Activated CD4-positive, alpha-beta T cell treated with anti-CD3 and anti-CD28 coated beads, Interleukin-2, amount 50 U/mL, for 16 hours (primary cell): Measurements from ENCODE around the gene SH3PXD2B.
"Not testable (repeated sequence)": the region's sequence is repeated elsewhere in the genome, so short reads cannot be mapped to it uniquely, and the experiment has no call there.

ENCODE experiments used
- DNase-seq: peaks from one replicate; pipeline ENCODE4 v3.0.0-alpha.2; 2020

The SH3PXD2B gene

DNA sequence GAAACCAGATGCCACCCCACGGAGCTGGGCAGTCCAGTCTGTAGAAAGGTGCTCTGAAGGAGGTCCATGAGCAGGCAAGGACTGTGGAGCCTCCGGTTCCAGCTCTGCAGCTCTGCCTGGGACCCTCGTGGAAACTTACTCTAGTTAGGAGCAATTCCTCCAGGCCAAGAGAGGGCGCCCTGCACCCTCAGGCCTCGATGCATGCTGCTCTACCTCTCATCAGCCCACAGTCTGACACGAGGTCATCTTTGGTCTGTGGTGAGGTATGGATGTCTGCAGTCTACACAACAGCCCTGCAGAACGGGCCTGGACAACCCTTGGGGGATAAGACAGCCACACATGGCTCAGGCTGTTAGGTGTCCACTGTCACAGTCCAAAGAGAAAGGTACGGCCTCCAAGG, 120.1 kb downstream of the SH3PXD2B start:
- peak; percentile 31 for DNase-seq

DNA sequence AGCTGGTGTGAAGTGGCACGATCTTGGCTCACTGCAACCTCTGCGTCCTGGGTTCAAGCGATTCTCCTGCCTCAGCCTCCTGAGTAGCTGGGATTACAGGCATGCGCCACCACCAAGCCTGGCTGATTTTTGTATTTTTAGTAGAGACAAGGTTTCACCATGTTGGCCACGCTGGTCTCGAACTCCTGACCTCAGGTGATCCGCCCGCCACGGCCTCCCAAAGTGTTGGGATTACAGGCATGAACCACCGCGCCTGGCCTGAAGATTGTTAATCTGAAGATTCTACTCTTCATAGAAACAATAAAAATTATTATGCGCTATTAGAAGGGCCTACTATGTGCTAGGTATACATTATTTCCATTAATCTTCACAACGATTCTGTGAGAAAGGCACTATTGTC, 127.4 kb downstream of the SH3PXD2B start:
- not testable (repeated sequence) for DNase-seq

DNA sequence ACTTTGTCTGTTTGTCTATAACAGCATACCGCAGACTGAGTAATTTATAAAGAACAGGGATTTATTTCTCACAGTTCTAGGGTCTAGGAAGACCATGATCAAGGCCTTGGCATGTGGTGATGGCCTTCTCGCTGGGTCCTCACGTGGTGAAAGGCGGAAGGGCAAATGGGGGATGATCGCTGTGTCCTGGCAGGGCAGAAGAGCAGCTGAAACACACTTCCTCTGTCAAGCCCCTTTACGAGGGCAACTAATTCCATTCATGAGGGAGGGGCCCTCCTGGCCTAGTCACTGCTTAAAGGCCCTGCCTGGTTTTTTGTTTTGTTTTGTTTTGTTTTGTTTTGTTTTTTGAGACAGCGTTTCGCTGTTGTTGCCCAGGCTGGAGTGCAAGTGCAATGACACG, 128.9 kb downstream of the SH3PXD2B start:
- no peak for DNase-seq

DNA sequence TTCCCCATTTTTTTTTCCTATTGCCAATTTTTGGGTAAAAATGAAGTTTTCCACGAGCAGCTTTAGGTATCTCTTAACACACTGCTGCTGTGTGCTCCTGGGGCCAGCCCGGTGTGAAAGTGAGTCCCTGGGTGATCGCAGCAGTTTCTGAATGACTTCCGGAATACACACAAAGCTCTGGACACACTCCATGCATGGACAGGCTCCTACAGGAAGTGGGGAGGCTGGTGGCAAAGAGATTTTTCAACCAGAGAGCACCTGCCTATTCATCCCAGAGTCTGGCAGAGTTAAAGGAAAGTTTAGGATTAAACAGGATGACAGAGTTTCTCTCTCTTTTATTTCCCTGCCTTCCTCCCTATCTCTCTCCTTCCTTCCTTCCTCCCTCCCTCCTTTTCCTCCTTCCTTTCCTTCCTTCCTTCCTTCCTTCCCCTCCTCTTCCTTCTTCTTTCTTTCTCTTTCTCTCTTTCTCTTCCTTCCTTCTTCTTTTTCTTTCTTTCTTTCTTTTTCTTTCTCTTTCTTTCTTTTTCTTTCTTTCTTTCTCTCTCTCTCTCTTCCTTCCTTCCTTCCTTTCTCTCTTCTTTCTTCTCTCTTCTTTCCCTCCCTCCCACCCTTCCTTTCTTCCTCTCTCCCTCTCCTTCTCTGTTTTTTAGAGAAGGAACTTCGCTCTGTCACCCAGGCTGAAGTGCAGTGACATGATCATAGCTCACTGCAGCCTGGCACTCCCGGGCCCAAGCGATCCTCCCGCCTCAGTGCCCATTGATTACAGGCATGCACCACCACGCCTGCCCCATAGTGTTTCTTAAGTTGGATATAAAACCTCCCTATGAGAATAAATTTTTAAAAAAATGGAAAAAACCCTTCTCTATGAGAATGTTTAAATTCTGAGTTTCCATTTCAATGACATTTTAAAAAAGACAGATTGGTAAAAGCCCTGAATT, 132.0 kb downstream of the SH3PXD2B start:
- no peak for DNase-seq

DNA sequence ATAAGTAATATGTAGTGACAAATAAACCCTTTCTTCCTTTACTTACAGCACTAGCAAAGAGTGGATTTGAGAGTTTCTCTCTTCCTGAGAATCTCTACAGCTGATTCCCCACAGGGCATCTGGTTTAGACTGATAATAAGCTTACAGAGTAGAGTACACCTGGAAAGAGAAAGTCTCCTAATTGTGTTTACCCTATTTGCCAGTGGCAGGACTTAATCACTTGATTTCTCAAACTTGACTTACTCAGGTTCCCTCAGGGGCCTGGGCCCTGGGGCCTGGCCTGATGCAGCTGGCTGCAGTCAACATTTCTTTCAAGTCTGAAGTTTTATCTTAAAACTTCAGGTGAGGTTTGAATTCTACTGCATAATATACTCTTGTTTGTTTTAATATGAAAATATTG, 132.7 kb downstream of the SH3PXD2B start:
- DNase-seq = no peak

DNA sequence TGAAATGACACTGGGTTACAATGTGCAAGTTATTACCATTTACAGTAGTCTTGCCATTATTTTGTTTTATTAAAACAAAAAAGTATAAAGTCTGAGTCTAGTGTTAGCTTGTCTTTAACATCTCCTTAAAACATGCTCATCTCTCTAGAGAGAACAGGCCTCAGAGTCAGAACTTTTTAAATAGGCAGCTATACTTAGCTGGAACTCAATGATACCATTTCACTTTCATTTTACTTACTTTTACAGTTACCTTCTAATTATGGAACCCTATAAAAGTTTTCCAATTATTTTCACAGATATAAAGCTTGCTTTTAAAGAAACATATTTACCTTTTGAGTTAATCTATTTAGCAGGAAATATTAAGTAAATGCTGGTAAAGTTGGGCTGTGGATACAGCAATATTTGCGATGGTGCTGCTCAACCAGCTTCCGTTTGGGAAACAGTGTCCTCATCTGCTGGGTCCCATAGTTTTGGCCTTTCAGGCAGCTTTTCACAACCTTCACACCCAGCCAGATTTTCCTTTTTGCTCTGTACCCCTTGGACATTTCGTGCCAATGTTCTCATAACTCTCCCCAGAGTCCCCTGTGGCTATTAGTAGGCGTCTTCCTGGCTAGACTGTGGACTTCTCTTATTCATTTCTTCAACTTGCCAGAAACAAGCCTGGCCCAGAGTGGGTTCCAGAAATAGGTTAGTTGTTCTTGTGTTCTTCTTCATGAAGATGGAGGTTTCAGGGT, 134.4 kb downstream of the SH3PXD2B start:
- DNase-seq = no peak

DNA sequence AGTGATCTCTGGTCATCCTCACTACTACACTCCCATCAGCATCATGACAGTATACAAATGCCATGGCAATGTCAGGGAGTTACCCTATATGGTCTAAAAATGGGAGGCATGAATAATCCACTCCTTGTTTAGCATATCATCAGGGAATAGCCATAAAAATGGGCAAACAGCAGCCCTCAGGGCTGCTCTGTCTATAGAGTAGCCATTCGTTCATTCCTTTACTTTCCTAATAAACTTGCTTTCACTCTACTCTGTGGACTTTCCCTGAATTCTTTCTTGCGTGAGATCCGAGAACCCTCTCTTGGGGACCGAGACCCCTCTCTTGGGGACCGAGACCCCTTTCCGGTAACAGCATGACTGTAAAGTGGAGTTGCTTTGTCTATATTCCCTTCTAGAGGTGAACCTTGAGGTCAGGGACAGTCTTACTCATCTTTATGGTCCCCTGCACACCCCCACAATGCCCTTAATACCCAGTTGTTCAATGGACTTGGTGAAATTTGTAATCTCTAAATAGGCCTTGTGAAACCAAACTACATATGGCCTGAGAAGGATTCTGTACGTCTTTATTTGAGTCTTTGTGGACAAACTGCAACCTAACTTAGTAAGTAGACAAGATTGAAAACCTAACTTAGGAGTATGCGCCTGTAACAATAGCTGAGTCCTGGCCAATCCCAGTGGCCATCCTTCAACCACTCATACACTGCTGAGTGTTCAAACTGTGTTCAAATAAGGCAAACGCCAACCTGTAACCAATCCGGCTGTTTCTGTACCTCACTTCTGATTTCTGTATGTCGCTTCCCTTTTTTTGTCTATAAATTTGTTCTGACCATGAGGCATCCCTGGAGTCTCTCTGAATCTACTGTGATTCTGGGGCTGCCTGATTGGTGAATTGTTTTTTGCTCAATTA, 138.5 kb downstream of the SH3PXD2B start:
- no peak for DNase-seq

DNA sequence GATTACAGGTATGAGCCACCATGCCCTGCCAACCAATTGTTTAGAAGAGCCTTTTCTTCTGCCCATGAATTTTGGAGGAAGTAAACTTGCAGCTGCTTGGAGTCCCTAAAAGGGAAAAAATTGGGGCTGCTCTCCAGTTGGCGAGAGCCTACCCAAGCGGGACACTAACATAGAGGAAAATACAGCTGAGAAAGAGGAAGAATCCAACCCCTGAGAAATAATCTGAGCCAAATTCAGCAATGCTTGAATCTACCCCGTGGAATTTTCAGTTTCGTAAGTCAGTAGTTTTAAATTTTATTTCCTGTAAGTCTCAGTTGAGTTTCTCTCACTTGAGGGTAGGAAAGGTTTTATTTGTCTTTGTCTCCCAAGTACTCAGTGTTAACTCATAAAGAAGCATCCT, 140.4 kb downstream of the SH3PXD2B start:
- no peak for DNase-seq

DNA sequence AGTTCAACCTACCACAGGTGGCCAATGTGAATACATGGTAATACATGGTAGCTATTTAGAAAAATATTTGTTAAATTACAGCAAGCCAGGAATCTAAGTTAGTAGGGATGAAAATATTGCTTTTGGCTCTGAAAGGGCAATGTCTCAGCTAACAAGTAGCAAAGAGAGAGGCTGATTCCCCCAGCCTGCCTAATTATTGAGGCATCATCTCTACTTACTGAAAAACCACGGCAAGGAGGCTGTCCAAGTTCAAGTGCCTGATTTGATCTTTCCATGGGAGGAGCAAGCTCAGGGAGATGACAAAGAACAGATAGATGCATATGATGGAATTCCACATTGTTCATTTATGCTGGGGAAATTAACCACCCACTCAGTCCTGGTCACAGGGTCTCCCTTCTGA, 142.0 kb downstream of the SH3PXD2B start:
- DNase-seq = no peak

DNA sequence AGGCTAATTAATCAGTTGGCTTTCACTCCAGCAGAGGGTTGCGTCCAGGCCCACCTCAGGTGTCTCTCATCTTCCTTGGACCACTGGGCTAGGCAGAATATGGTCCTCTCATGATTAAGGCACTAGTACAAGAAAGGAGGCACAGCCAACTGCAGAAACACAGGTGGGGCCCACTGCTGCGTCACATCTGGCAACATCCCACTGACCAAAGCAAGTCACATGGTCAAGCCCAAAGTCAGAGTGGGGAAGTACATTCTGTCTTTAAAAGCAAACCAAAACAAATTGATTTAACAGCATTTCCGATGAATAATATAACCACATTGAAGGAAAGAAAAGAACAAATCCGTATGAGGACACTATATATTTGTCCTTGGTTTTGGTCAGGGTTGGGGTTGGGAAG, 142.7 kb downstream of the SH3PXD2B start:
- DNase-seq = no peak

DNA sequence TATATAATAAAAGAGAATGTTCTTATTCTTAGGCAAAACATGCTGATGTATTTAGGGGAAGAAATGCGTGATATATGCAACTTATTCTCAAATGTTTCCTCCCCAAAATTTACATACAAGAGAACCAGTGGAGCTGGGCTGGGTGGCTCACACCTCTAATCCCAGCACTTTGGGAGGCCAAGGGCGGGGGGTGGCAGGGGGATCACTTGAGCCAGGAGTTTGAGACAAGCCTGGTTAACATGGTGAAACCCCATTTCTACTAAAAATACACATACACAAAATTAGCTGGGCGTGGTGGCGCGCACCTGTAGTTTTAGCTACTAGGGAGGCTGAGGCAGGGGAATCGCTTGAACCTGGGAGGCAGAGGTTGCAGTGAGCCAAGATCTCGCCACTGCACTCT, 143.3 kb downstream of the SH3PXD2B start:
- DNase-seq = no peak

DNA sequence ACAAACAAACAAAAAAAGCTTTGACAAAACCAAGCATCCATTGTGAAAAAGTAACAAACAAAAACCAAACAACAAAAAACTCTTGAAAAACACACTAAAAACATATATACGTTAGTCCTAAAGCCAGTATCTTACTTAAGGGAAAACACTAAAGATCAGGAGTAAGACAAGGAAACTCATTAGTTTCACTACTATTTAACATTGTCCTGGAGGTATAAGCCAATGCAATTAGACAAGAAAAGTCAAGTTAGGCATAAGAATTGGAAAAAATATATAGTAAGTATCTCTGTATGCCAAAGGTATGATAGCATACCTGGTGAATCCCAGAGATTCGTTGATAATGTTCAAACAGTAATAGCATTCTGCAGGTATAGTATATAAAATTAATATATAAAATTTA, 148.9 kb downstream of the SH3PXD2B start:
- no peak for DNase-seq

DNA sequence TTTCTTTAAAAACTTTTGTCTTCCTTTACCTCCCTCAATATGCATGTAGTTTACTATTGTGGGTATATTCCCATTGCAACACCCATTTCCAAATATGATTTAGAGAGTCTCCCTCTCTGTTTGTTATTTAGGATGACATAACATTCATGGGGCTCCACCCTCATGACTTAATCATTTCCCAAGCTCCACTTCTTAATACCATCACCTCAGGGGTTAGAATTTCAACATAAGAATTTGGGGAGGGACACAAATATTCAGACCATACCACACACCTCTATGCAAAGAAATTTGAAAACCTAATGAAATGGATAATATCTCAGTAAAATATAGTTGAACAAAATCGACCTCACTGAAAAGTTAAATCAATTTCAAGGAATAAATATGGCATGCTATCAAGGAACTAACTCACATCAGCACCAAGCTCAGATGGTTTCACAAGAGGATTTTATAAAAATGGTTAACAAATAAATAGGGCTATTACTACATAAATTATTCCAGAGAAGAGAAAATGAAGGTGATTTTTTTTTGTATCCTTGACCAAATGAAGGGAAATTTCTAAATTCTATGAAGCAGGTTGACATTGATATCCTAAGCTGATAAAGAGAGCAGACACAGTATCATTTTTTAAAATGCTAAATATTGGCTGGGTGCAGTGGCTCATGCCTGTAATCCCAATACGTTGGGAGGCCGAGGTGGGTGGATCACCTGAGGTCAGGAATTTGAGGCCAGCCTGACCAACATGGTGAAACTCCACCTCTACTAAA, 150.6 kb downstream of the SH3PXD2B start:
- DNase-seq = no peak

DNA sequence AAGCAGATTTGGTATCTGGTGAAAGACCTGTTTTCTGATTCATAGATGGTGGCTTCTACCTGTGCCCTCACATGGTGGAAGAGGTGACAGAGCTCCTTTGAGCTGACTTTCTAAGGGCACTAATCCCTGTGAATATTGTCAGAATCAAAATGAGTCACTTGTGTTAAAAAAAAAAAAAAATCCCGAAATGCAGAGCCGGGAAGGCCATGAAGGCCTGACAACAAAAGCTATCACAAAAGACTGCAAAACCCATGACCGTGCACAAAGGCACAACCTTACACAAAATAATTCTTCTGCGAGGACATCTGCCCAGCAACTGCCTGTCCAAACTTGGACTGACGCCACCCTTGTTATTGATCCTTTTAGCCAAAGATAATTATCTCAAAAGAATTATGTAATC, 151.2 kb downstream of the SH3PXD2B start:
- no peak for DNase-seq

DNA sequence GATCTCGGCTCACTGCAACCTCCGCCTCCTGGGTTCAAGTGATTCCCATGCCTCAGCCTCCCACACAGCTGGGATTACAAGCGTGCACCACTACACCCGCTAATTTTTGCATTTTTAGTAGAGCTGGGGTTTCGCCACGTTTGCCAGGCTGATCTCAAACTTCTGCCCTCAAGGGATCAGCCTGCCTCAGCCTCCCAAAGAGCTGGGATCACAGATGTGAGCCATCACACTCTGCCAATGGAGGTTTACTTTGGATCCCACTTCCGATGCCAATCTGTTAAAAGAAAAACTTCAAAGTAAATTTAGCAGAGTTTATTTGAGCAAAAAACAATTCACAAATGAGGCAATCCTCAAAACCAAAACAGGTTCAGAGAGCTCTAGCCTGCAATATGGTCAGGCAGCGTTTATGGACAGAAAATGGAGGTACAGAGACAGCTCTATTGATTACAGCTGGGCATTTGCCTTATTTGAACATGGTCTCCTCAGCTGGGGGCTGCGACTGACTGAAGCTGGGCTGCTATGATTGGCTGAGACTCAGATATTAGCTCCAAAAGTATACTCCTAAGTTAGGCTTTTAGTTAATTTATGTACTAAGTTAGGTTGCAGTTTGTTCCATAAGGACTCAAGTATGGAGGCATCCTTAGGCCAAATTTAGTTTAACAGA, 152.1 kb downstream of the SH3PXD2B start:
- no peak for DNase-seq

DNA sequence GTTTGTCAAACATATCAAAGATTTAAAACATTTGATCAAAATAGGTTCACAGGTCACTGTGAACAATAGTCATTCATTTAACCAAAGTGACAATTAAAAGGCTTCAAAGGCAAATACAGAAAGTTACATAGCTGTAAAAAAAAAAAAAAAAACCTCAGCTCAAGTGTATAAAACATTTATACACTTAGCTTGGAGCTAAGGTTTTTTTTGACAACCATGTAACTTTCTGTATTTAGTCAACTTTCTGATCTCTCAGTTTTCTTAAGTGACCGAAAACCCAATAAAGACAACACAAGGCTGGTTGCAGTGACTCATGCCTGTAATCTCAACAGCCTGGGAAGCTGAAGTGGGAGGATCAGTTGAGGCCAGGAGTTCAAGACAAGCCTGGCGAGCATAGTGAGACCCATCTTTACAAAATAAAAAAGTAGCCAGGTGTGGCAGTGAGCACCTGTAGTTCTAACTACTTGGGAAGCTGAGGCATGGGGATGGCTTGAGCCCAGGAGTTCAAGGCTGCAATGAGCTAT, 154.3 kb downstream of the SH3PXD2B start:
- no peak for DNase-seq

DNA sequence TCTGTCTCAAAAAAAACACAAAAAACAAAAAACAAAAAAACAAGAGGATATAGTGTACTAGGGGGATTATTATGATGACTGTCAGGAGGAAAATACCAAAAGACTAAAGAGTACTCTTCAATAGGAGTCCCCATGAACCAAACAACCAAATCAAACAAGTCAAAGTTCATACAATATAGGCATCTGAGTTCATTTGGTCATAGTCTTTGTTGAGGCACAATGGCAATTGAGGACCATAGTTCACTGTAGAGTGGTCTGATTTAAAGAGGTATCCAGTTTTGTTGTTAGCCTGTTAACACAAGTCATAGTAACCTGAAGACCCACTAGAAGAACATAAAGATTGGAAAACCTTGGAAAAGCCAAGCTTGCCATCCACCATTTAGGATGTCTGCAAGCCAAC, 159.5 kb downstream of the SH3PXD2B start:
- DNase-seq = no peak

DNA sequence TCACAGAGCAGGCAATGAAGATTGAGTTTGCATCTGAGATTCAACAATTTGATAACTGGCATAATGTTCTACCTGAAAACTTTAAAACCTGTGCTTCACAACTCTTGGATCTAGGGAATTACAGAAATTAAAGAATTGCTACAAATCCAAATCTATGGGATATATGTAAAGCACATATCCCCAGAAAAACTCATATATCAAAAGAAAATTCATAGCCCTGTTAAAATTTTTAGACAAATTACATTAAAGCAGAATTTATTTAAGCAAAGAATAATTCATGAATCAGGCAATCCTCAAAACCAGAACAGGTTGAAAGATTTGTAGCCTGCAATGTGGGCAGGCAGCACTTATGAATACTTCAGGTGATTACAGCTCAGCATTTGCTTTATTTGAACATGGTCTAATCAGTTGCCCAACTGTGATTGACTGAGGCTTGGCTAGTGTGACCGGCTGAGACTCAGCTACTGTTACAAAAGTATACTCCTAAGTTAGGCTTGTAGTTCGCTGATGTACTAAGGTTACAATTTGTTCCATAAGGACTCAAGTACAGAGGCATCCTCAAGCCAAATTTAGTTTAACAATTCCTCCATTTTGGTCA, 160.5 kb downstream of the SH3PXD2B start:
- no peak for DNase-seq

DNA sequence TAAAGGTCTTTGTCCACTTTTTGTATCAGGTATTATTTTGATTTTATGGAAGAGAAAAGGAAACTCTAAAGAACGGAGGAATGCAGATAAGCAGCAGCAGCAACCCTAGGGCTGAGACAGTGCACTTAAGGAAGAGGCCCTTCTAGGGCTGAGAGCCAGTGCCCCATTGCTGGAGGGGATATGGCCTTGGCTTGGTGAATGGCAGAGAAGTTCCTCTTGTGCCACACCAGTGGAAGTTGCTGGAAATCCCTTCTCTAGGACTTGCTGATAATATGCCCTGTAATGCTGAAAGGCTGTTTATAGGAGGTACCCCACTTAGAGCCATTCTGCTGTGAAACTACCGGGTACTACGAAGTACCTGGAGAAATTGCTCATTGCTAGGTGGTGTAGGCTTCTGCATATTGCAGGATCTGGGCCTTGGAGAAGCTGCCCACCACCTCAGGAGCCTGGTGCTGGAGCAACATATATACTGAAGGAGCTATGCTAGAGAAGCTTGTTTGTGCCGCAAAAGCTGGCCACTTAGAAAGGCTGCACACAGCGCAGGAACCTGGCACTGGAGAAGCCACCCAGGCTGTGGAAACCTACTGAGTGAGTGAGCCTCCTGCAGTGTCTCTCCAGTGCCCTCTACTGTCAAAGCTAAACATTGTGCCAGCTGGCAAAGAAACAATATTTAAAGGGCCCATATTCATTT, 161.1 kb downstream of the SH3PXD2B start:
- peak; percentile 82 for DNase-seq

DNA sequence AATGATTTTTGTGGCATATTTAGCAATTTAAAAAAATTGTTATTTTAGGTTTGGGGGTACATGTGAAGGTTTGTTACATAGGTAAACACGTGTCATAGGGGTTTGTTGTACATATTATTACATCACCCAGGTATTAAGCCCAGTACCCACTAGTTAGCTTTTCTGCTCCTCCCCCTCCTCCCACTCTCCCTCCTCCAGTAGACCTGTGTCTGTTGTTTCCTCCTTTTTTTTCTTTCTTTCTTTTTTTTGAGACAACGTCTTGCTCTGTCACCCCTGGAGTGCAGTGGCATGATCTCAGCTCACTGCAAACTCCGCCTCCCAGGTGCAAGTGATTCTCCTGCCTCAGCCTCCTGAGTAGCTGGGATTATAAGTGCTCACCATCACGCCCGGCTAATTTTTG, 162.5 kb downstream of the SH3PXD2B start:
- DNase-seq = not testable (repeated sequence)
